B cell (primary cell): Measurements from ENCODE around the gene RIIAD1. TPM values are rescaled to one million over a fixed set of nuclear protein-coding genes. Genes with fewer than 3 reads are reported as not detected.

Experiments used
- ATAC-seq: fragments of 200-7000 bp; cut with Tn5 transposase; one replicate; pipeline ENCODE4 v1.10.0; 2021; ENCODE audit warnings: low read depth, mild to moderate bottlenecking, moderate number of reproducible peaks, moderate library complexity
- CTCF ChIA-PET: fragments of 350-600 bp; sonication (Branson Sonifier 250); formaldehyde crosslinking; loops from one replicate; lab custom pipeline; 2021; ENCODE audit warnings: antibody characterized with exemption, inconsistent platforms; lab: Charles Lee
- POLR2A ChIA-PET: fragments of 350-600 bp; sonication (Branson Sonifier 250); formaldehyde crosslinking; loops from one replicate; lab custom pipeline; 2021; ENCODE audit warnings: antibody characterized with exemption; lab: Charles Lee
- DNase-seq: peaks from one replicate; pipeline ENCODE4 v3.0.0; 2013
- H2AFZ ChIP-seq: 2 replicates; pipeline ENCODE4 v1.6.1; 2012; ENCODE audit warnings: mild to moderate bottlenecking, low read depth, low read length; ENCODE audit not compliant: insufficient read depth, poor library complexity, severe bottlenecking
- H3K27ac ChIP-seq, 2 donors: 1 replicate in 1 of 2; 2 replicates in 1 of 2; pipeline ENCODE4 v1.5.1; 2012 to 2013; ENCODE audit warnings: low read length in 2 of 2, mild to moderate bottlenecking in 2 of 2, moderate library complexity in 1 of 2
- H3K27me3 ChIP-seq, 4 experiments: fragments of 200-600 bp in 1 of 4; sonication (generic) in 1 of 4; replicated peaks in 1 of 4; 1 replicate in 2 of 4; 2 replicates in 2 of 4; pipeline versions ENCODE4 v1.6.1 to v1.7.0; 2013 to 2016; ENCODE audit warnings: low read length in 3 of 4, mild to moderate bottlenecking in 2 of 4, mixed read lengths in 1 of 4, moderate library complexity in 1 of 4; ENCODE audit not compliant: insufficient read depth in 4 of 4, control insufficient read depth in 3 of 4; ENCODE audit errors: control extremely low read depth in 1 of 4
- H3K36me3 ChIP-seq, 2 experiments: replicated peaks in 1 of 2; 1 replicate in 1 of 2; 2 replicates in 1 of 2; pipeline versions ENCODE4 v1.6.1 to v1.7.1; 2013; ENCODE audit warnings: low read length in 1 of 2; ENCODE audit not compliant: insufficient read depth in 2 of 2, control insufficient read depth in 1 of 2; ENCODE audit errors: control extremely low read depth in 1 of 2, extremely low read depth in 1 of 2
- H3K4me1 ChIP-seq, 2 donors: fragments of 200-600 bp in 1 of 2; sonication (generic) in 1 of 2; 1 replicate in 1 of 2; 2 replicates in 1 of 2; pipeline versions ENCODE4 v1.5.1 to v1.6.1; 2013 to 2017; ENCODE audit warnings: low read length in 2 of 2; ENCODE audit not compliant: control insufficient read depth in 2 of 2, insufficient read depth in 2 of 2
- H3K4me2 ChIP-seq: replicated peaks from 2 replicates; pipeline ENCODE3; 2012; ENCODE audit warnings: mild to moderate bottlenecking, low read depth, low read length; ENCODE audit not compliant: poor library complexity, severe bottlenecking
- H3K4me3 ChIP-seq, 5 experiments: fragments of 200-600 bp in 1 of 5; sonication (generic) in 1 of 5; 1 replicate in 3 of 5; 2 replicates in 2 of 5; pipeline versions ENCODE4 v1.5.1 to v1.7.0; 2011 to 2016; ENCODE audit warnings: low read length in 4 of 5, mild to moderate bottlenecking in 4 of 5, low read depth in 2 of 5, control low read depth in 1 of 5, moderate library complexity in 1 of 5; ENCODE audit not compliant: insufficient read depth in 1 of 5; ENCODE audit errors: control extremely low read depth in 1 of 5, extremely low read depth in 1 of 5
- H3K79me2 ChIP-seq: fragments of 200-600 bp; sonication (generic); one replicate; pipeline ENCODE4 v1.6.0; 2016; ENCODE audit warnings: low read length; ENCODE audit not compliant: control insufficient read depth, insufficient read depth
- H3K9ac ChIP-seq: fragments of 200-600 bp; sonication (generic); 2 replicates; pipeline ENCODE4 v1.6.1; 2017; ENCODE audit warnings: mild to moderate bottlenecking, low read length, moderate library complexity
- H3K9me3 ChIP-seq, 3 donors: one replicate each; pipeline versions ENCODE4 v1.6.1 to v1.7.1; 2013; ENCODE audit warnings: low read length in 2 of 3; ENCODE audit not compliant: control insufficient read depth in 2 of 3, insufficient read depth in 1 of 3; ENCODE audit errors: control extremely low read depth in 1 of 3
- H4K20me1 ChIP-seq: 2 replicates; pipeline ENCODE4 v1.6.0; 2012; ENCODE audit warnings: mild to moderate bottlenecking, low read length; ENCODE audit not compliant: insufficient read depth, control insufficient read depth, poor library complexity, severe bottlenecking
- H3K27ac Mint-ChIP-seq: one replicate; pipeline ENCODE4 v1.8.0; 2021; ENCODE audit warnings: mixed read lengths
- H3K27me3 Mint-ChIP-seq: one replicate; pipeline ENCODE4 v1.8.0; 2021; ENCODE audit warnings: mixed read lengths
- H3K4me1 Mint-ChIP-seq: one replicate; pipeline ENCODE4 v1.8.0; 2021; ENCODE audit warnings: mixed read lengths
- H3K4me3 Mint-ChIP-seq: one replicate; pipeline ENCODE4 v1.8.0; 2021; ENCODE audit warnings: mixed read lengths
- H3K9me3 Mint-ChIP-seq: one replicate; pipeline ENCODE4 v1.8.0; 2022; ENCODE audit warnings: mixed read lengths; ENCODE audit not compliant: insufficient read depth
- EZH2 ChIP-seq: IDR thresholded peaks from 2 replicates; pipeline ENCODE4 v1.6.1; 2012; ENCODE audit warnings: borderline replicate concordance, low read depth, mild to moderate bottlenecking, moderate library complexity, low read length; ENCODE audit not compliant: insufficient read depth, poor library complexity, severe bottlenecking
- WGBS: methylation state at CpG from one replicate; pipeline ENCODE4 v1.1.5; 2013; ENCODE audit warnings: missing lambda C conversion rate; ENCODE audit not compliant: insufficient coverage; 5-methylcytosine and 5-hydroxymethylcytosine counted together
- intact Hi-C: fragments of 100-400 bp; cut with micrococcal nuclease; formaldehyde crosslinking; loops from one replicate; pipeline ENCODE4 v1.10.0; 2022
- polyA plus RNA-seq: library from polyadenylated mRNA; depleted of rRNA; stranded (reverse); fragments of >200 nt; gene quantifications from 2 replicates; pipeline ENCODE4 v1.2.3, GENCODE V29; 2012
- total RNA-seq, 2 donors: library from RNA; stranded (reverse); fragments of 120-200 nt in 1 of 2; gene quantifications; 1 replicate in 1 of 2; 2 replicates in 1 of 2; pipeline versions ENCODE4 v1.2.3 to v1.2.4, GENCODE V29; 2013 to 2022
- TF ChIP-seq, protein P1 (sequence below): fragments of 200-600 bp; IDR thresholded peaks from one replicate; pipeline ENCODE4 v1.8.0; 2022; ENCODE audit warnings: antibody characterized with exemption, mild to moderate bottlenecking

Gene RIIAD1
- total and polyA plus RNA-seq, 2 donors (not counting 1 experiment from before 2014, with no cell fraction given): not detected

DNA sequence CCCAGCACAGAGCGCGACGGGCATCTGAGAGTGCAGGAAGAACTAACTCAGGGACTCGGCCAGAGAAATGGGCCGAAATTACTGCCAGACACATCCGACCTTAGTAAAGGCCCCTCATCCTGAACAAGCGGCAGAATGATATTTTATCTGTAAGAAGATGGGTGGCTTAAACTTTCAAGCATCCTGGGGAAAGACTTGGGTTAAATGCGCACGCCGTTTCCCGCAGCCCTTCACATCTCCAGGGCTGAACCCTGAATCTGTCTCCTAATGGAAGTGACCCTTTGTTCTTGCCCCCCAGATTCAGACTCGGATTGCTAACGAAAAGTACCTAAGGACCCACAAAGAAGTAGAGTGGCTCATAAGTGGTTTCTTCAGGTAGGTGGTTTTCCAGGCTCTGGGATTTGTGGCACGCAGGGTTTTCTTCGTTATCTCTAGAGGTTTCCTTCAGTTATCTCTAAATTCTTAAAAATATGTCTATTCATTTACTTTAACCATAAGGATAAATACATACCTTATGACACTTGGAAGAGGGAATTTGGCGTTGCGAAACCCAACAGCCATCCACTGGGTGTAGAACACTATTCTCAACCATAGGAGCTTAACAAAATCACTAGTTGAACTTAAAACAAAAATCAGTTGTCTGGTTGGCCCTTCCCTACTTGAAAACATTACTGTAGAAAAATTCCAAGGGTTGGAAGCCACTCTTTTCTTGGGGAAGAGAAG, 627 bp downstream of the RIIAD1 start:
- Mint-ChIP-seq H3K27ac (no peak overlapping the region), H3K27me3 (peaks cover 60% of the 10 kb centered on the region), H3K4me3 (peak overlapping the region; percentile 78), H3K4me1 (peaks cover 25% of the 10 kb centered on the region), H3K9me3 (no peaks in the 10 kb centered on the region)
- intact Hi-C loops: loop anchor here (1.0 to 10.0 kb wide), 4 partner anchors 41 to 182 kb away; partner anchors contain the start of genes C2CD4D, MRPL9, RORC and TDRKH
- POLR2A ChIA-PET: no interaction called here
- Histone ChIP-seq H3K4me1 (peaks cover 17 to 24% of the 10 kb centered on the region in 2 donors), H3K36me3 (no peaks in the 10 kb centered on the region), H2AFZ (peak overlapping the region; percentile 80), H3K9ac (peak overlapping the region; percentile 68), H3K9me3 (peaks cover 0 to 5% (median 0%) of the 10 kb centered on the region in 3 donors), H4K20me1 (no peaks in the 10 kb centered on the region), H3K4me2 (peak overlapping the region; percentile 95), H3K27ac (no peak overlapping the region), H3K4me3 (peak overlapping the region in 4 of 5 experiments; percentile 42 to 68 (median 62)), H3K79me2 (no peaks in the 10 kb centered on the region), H3K27me3 (peaks cover 0 to 57% (median 34%) of the 10 kb centered on the region in 4 experiments)
- CTCF ChIA-PET: interaction anchor here (1.1 to 2.5 kb wide), 2 partner anchors 12 to 278 kb away, joined by 3 to 10 read pairs; no protein-coding TSS in a partner anchor
- TF ChIP-seq EZH2: no peak
- TF ChIP-seq, protein P1, sequence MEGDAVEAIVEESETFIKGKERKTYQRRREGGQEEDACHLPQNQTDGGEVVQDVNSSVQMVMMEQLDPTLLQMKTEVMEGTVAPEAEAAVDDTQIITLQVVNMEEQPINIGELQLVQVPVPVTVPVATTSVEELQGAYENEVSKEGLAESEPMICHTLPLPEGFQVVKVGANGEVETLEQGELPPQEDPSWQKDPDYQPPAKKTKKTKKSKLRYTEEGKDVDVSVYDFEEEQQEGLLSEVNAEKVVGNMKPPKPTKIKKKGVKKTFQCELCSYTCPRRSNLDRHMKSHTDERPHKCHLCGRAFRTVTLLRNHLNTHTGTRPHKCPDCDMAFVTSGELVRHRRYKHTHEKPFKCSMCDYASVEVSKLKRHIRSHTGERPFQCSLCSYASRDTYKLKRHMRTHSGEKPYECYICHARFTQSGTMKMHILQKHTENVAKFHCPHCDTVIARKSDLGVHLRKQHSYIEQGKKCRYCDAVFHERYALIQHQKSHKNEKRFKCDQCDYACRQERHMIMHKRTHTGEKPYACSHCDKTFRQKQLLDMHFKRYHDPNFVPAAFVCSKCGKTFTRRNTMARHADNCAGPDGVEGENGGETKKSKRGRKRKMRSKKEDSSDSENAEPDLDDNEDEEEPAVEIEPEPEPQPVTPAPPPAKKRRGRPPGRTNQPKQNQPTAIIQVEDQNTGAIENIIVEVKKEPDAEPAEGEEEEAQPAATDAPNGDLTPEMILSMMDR: no peak
- no peak for DNase-seq
- ATAC-seq: no peak
- 5% methylated on average over 10 of the region's 17 CpGs for WGBS
